Panc1 (cell line): ENCODE results near the gene ARHGAP11A.

Experiments used
- SIN3A ChIP-seq: IDR thresholded peaks from 2 replicates; pipeline ENCODE4 v1.6.1; 2012; ENCODE audit warnings: low read depth, mild to moderate bottlenecking, low read length, moderate library complexity, borderline replicate concordance; ENCODE audit not compliant: insufficient read depth
- TF ChIP-seq, protein P1 (sequence below): fragments of 450-650 bp; IDR thresholded peaks from 2 replicates; pipeline ENCODE4 v1.5.1; 2017; ENCODE audit warnings: mild to moderate bottlenecking

DNA sequence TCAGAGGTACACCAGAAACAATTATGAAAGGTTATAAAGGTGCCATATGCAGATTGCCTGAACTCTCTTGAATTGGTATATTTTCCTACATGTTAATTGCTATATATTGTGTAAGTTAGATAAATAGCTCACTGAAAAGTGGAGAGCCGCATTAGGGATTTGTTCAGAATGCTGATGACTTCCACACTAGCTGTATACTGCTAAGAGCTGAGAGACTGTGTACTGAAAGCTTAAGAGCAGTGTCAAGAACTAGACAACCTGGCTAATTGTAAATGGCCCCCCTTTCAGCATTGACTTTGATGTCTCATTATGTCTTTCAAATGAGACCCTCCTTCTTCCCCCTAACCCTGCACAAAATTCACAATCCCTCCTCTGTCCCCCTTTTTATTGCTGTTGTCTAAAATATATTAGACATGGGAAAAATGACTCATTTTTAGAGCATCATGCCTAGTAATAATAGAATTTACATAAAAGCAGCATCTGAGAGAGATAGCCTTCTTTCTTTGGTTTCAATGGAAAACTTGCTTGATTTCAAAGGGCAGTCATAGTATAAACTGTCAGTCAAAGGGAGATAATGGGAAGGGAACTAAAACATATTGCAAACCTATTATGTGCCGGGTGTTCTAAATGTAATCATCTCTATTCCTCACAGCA, 67.8 kb downstream of the ARHGAP11A start:
- TF ChIP-seq, protein P1, sequence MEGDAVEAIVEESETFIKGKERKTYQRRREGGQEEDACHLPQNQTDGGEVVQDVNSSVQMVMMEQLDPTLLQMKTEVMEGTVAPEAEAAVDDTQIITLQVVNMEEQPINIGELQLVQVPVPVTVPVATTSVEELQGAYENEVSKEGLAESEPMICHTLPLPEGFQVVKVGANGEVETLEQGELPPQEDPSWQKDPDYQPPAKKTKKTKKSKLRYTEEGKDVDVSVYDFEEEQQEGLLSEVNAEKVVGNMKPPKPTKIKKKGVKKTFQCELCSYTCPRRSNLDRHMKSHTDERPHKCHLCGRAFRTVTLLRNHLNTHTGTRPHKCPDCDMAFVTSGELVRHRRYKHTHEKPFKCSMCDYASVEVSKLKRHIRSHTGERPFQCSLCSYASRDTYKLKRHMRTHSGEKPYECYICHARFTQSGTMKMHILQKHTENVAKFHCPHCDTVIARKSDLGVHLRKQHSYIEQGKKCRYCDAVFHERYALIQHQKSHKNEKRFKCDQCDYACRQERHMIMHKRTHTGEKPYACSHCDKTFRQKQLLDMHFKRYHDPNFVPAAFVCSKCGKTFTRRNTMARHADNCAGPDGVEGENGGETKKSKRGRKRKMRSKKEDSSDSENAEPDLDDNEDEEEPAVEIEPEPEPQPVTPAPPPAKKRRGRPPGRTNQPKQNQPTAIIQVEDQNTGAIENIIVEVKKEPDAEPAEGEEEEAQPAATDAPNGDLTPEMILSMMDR = no peak
- no peak for TF ChIP-seq SIN3A
